SU-DHL-6 (cell line): ENCODE measurements around the gene GARIN1A.

ENCODE experiments used
- CTCF ChIP-seq: fragments of 200-600 bp; sonication (generic); IDR thresholded peaks from one replicate; pipeline ENCODE4 v1.5.1; 2017; ENCODE audit warnings: antibody characterized with exemption, mild to moderate bottlenecking, low read length, moderate library complexity; ENCODE audit not compliant: insufficient read depth, poor library complexity, severe bottlenecking
- EZH2phosphoT487 ChIP-seq: fragments of 200-600 bp; sonication (generic), shearing (Covaris generic); conservative IDR thresholded peaks from 2 replicates; pipeline ENCODE4 v1.6.1; 2018; ENCODE audit warnings: mild to moderate bottlenecking, antibody characterized with exemption, low read length, moderate library complexity, mixed read lengths

DNA sequence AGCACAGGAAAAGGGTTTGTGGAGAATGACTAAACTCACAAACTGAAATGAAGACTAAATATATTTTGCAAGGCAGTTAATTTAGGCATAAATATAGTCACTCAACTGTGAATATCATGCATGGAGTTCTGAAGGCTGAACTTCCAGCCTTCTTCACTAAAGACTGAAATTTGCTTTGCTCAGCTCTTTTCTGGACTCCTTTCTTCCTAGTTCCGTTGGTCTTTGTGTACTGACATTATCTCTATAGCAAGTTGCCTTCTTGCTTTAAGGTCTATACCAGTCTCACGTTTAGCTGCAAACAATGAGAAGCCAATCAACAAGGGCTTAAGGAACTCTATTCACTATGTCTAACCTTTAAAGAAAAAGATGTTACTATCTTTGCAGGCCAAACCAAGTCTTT is 22.6 kb downstream of the GARIN1A start:
- TF ChIP-seq CTCF (no peak), EZH2phosphoT487 (no peak)
